ENCODE data around the gene PRR16. TPM values are rescaled to one million over a fixed set of nuclear protein-coding genes. Genes with fewer than 3 reads are reported as not detected.
"Not testable (repeated sequence)": the region's sequence is repeated elsewhere in the genome, so short reads cannot be mapped to it uniquely, and the experiment has no call there.

The PRR16 gene
- 1 to 10 TPM; 1.2 to 1.4 TPM for total RNA-seq

DNA sequence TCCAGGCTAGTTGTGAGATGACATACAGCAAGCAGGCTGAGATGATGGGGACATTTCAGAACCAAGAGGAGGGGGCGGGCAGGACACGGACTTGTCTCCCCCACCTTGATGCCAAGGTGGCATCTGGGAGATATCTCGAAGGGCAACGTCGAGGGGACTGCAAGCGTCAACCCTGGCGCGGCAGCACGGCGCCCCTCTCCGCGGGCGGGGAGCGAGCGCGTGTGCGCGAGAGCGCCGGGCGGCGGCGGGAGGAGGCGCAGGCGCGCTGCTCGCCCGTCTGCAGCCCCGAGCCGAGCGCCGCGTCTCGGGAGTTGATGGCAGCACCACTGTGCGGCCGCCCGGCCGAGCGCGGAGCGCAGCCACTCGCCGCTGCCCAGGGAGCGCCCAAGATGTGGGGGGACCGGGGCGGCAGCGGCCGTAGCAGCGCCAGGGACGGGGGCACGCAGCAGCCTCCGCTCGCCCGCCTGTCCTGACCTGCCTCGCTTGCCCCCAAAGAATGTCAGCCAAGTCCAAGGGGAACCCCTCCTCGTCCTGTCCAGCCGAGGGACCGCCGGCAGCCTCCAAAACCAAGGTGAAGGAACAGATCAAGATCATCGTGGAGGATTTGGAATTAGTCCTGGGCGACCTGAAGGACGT is at the start of gene PRR16:
TSS of gene PRR16 (plus strand) at position 310 of the 636 bp plus-strand sequence.
- H3K9ac ChIP-seq (ENCODE audit: low read depth in 2 of 2, low read length in 2 of 2) = peak within 1 kb of the TSS; percentile 34 to 42
- H3K27me3 ChIP-seq = peaks cover 15% of the 10 kb centered on the region
- no peaks in the 10 kb centered on the region for H3K9me3 ChIP-seq
- no peak for TF ChIP-seq CTCF (IDR thresholded peaks at IDR 0.05)
- intact Hi-C loops (cut with DNase I) = no loop called here
- DNase-seq = peak; percentile 23
- H3K27ac ChIP-seq = peak within 1 kb of the TSS; percentile 49
- no peaks in the 10 kb centered on the region for H3K36me3 ChIP-seq
- peak within 1 kb of the TSS; percentile 24 for H3K4me3 ChIP-seq
- H3K4me1 ChIP-seq = no peaks in the 10 kb centered on the region

- Histone ChIP-seq H3K27ac (no peak overlapping the region), H3K27me3 (no peaks in the 10 kb centered on the region), H3K9me3 (no peaks in the 10 kb centered on the region), H3K36me3 (no peaks in the 10 kb centered on the region), H3K4me1 (no peaks in the 10 kb centered on the region), H3K4me3 (no peak overlapping the region), H3K9ac (ENCODE audit: low read depth in 2 of 2, low read length in 2 of 2) (no peak overlapping the region)
- intact Hi-C loops (cut with DNase I) = no loop called here
- no peak for DNase-seq
- TF ChIP-seq CTCF (IDR thresholded peaks at IDR 0.05) = no peak
Observed at GRCh38 chr5:120415985-120416384, 48.1 kb upstream of the PRR16 start.

- no peak for DNase-seq
- Histone ChIP-seq H3K9ac (ENCODE audit: low read depth in 2 of 2, low read length in 2 of 2) (no peak overlapping the region), H3K4me3 (no peak overlapping the region), H3K9me3 (no peaks in the 10 kb centered on the region), H3K4me1 (no peaks in the 10 kb centered on the region), H3K36me3 (no peaks in the 10 kb centered on the region), H3K27ac (no peak overlapping the region), H3K27me3 (no peaks in the 10 kb centered on the region)
- TF ChIP-seq CTCF (IDR thresholded peaks at IDR 0.05) = no peak
- intact Hi-C loops (cut with DNase I) = no loop called here
Observed at GRCh38 chr5:120419127-120419526, 45.0 kb upstream of the PRR16 start.

- intact Hi-C loops (cut with DNase I); DNase-seq; H3K4me3 ChIP-seq; H3K9ac ChIP-seq (ENCODE audit: low read depth in 2 of 2, low read length in 2 of 2); H3K4me1 ChIP-seq; H3K36me3 ChIP-seq; H3K9me3 ChIP-seq; H3K27me3 ChIP-seq; H3K27ac ChIP-seq: not testable (repeated sequence)
Observed at GRCh38 chr5:120426633-120427275, 37.3 kb upstream of the PRR16 start.

- Histone ChIP-seq H3K27ac (no peak overlapping the region), H3K27me3 (no peaks in the 10 kb centered on the region), H3K9me3 (no peaks in the 10 kb centered on the region), H3K4me1 (no peaks in the 10 kb centered on the region), H3K4me3 (no peak overlapping the region), H3K9ac (ENCODE audit: low read depth in 2 of 2, low read length in 2 of 2) (no peak overlapping the region), H3K36me3 (no peaks in the 10 kb centered on the region)
- no peak for TF ChIP-seq CTCF (IDR thresholded peaks at IDR 0.05)
- intact Hi-C loops (cut with DNase I) = no loop called here
- DNase-seq = no peak
Observed at GRCh38 chr5:120430572-120430971, 33.5 kb upstream of the PRR16 start.

DNA sequence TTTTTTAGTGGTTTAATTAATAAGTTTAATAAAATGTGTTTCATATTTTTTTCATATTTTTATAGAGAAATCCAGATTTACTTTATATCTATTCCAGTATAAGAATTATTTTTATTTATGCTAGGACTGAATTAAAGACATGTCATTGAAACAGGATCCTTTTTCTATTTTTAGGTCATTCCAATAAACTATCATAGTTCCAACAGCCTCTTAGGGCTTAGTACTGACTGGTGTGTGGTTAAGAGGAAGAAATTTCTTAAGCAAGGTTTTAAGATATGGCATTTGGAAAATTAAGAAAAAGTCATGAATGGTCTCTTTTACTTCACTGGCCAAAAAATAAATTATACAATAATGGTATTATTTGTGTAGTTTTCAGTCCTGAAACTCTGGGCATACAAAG is 31.2 kb upstream of the PRR16 start:
- Histone ChIP-seq H3K36me3 (no peaks in the 10 kb centered on the region), H3K4me3 (no peak overlapping the region), H3K4me1 (no peaks in the 10 kb centered on the region), H3K9me3 (no peaks in the 10 kb centered on the region), H3K9ac (ENCODE audit: low read depth in 2 of 2, low read length in 2 of 2) (no peak overlapping the region), H3K27me3 (no peaks in the 10 kb centered on the region), H3K27ac (no peak overlapping the region)
- intact Hi-C loops (cut with DNase I) = no loop called here
- no peak for DNase-seq
- TF ChIP-seq CTCF (IDR thresholded peaks at IDR 0.05) = no peak

Data from colonic mucosa (tissue), 4 donors.